ACHN (cell line): ENCODE results near the gene C2CD4A.

Source experiments
- DNase-seq: peaks from one replicate; pipeline ENCODE4 v3.0.0-alpha.2; 2015
- in situ Hi-C: cut with HindIII; loops from 2 replicates; pipeline ENCODE4 v1.10.0; 2017; ENCODE audit warnings: low sequenced_read_pairs, low pct_ligation_motif_present, low pct_unique_long_range_greater_than_20kb

C2CD4A gene

DNA sequence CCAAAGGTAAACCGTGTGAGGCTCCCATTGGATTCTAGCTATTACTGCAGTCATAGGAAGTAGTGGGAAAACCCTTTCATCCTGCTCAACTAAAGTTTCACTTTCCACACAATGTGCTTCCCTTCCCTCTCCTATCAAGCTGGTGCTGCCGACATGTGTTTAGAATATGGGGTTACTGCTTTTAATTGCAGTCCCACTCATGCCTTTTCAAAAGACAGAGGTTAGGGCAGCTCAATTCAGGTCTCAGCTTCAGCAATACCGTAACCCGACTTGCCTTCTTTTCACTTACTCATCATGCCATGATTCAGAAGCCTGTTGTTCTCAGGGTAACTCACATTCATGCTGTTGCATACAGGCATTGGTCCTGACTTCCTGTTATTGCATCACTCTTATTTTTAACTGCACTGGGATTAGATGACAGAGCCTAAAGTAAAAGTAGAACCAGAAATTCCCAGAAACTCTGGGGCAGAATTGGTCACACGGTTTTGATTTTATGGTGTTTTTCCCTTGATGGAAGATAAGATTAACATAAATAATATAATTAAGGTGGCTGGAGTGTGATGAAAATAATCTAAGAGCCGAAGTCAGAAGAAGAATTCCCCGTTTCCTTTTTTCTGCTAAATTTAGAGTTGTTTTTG lies 52.6 kb downstream of the C2CD4A start:
- DNase-seq = peak; percentile 85
- in situ Hi-C loops = no loop called here

DNA sequence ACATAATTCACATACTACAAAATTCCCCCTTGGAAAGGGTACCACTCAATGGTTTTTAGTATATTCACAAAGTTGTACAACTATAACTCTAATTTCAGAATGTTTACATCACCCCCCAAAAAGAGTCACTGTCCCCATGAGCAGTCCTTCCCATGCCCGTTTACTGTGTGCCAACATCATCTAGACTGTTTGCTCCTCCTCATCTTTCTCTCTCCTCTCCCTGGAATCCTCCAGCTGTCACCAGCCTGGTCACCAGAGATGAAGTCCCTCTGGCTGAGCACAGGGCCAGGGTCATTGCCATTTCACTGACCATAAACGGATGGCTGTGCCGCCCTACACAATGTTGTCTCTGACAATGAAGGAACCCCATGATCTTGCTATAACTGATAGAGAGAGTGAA lies 53.1 kb downstream of the C2CD4A start:
- no peak for DNase-seq
- in situ Hi-C loops = no loop called here
